HG03571 (cell line): ENCODE data around the gene LSP1.

Experiments used
- ATAC-seq: cut with Tn5 transposase; IDR thresholded peaks from one replicate; pipeline ENCODE4 v1.9.1; 2021; ENCODE audit not compliant: unreplicated experiment

Gene LSP1

DNA sequence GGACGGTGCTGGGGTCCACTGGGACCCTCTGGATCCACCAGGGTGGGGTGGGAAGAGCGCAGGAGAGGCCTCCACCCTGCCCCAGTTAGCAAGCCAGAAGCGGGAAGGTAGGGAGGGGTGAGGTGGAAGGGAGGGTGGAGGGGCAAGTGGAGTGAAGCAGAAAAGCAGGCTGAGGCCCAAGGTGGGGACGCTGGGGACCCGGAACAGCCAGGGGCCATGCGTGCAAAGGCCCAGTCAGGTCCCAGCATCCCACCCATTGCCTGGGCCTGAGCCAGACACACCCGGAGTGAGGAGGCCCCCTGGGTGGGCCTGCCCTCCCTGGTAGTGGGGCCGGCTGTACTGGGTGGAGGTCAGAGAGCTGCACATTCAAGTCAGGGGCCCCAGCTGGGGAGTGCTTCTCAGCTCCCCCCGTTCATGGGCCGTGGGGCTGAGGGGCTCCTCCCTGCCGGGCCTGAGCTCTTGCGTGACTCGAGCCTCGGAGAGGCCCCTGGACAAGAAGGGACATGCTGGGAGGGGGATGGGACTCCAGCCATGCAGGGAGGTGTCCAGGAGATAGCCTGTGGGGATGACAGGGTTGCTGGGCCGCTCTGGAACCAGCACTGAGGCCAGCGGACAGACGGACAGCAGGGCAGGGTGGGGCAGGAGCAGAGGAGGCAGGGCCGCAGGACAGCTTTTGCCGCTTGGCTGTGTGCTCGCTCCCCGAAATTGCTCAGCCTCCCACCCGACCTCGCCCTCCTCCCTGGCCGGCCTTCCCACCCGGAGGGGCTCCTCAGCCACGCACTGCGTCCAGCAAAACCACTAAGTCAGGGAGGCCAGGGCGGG is 74.4 kb downstream of the LSP1 start:
- no peak for ATAC-seq

DNA sequence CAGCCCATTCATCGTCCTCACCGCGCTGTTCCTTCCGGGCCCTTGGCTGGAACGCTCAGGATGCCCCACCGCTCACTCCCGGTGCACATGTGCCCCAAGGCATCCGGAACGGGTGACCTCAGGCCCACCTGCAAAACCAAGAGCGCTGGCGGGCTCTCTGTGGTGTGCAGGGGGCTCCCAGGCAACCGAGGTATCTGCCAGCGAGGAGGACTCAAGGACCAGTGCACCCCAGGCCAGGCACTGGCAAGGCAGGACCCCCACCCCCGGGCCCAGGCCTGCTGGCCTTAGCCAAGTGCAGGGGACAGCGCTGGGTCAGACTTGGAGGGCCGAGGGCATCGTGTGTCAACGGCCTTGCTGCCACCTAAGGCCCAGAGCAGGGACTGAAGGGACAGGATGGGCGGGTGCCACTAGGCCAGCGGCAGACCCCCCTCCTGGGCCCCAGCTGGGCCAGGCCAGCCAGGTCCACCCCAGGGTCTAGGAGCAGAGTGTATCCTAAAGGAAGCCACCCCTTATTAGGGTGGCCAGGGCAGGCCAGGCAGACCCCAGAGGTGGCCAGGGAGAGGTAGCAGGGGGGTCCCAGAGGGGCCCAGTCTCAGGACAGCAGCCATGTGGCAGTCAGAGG is 75.1 kb downstream of the LSP1 start:
- no peak for ATAC-seq

DNA sequence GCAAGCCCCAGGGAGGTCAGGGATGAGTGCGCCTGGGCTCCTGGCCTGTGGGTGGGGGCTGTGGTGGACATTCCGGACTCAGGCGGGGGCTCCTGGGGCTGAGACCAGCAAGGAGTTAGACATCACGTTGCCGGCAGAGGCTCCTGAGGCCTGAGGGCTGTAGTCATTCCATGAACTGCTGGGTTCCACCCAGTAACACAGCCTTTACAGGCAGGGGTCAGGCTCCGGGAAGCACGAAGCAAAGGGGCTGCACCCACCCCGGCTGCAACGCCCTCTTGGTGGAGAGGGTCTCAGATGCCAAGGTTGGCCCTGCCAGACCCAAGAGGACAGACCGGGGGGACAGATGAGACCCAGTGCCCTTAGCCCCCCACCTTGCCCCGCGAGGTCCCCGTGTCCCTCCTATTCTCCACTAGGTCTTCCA is 75.6 kb downstream of the LSP1 start:
- no peak for ATAC-seq

DNA sequence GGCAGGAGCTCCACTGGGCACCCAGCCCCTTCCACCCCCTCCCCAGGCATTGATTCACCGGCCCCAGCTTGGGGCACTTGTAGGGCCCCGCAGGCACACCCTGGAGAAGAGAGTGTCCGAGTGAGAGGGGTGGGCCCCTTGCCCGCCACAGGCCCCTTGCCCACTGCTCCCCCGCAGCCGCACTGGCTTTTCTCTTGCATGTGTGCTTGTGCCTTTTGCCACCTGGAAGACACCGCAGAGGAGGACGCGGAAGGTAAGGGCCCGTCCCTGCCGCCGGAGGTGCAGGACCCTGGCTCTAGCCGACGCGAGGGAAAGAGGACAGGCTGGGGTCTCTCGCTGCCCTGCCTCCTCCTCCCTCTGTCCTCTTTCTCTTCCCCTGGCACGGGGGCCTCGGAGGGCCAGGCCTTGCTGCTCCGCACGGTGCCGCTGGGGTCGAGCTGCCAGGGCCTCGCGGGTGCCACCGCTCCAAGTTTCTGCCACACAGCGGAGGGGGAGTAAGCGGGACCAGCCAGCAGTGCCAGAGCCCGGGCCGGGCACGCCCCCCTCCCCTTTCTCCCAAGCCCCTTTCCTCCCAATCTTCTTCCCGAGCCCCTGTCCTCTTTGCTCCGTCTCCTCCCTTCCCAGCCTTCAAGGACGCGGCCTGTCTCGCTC is 76.1 kb downstream of the LSP1 start:
- no peak for ATAC-seq

DNA sequence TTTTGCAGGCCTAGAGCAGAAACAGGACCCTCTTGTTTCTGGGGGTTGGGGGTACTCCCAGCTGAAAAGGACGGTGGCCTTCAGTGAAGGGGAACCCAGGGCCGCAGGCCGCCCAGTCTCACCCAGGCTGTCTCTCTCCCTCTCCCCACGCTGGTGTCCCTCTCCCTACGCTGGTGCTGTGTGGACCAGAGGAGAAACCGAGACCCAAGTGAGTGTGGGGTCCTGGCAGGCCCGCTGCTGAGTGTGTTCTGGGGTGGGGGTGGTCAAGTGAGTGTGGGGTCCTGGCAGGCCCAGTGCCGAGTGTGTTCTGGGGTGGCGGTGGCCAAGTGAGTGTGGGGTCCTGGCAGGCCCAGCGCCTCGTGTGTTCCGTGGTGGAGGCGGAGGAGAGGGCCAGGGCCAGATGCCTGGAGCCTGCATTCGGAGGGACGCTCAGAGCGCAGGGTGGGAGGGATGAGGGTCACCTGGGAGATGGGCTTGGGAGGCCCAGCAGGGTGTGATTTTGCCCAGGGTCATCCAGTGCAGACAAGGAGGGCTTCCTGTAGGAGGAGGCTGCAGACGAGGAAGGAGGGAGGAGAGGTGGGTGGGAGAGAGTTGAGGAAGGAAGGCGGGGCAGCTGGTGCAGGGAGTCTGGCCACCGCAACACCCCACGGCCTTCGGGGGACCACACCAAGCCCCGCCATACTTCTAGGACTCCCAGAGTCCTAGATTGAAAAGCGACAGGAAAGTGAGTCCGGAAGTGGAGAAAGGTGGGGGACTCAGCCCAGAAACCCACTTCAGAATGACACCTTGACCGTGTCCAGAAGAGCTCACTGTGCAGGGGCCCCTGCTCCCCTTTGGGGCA is 77.0 kb downstream of the LSP1 start:
- no peak for ATAC-seq

DNA sequence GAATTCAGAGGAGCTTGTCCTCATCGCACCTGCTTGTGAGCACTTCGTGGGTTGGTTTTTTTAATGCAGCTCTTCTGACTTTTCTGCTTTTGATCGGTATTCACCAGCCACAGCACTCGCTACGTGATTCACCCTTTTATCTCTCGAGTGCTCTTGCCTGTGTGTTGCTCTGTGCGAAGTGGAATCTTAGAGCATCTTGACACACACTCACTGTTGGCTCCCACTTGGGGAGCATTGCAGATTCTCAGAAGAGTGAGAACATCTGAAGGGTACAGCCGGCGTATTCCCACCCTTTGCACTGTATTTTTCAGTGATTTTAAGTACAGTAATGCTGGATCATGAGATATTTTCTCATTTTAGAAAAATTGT is 77.6 kb downstream of the LSP1 start:
- ATAC-seq, result no peak

DNA sequence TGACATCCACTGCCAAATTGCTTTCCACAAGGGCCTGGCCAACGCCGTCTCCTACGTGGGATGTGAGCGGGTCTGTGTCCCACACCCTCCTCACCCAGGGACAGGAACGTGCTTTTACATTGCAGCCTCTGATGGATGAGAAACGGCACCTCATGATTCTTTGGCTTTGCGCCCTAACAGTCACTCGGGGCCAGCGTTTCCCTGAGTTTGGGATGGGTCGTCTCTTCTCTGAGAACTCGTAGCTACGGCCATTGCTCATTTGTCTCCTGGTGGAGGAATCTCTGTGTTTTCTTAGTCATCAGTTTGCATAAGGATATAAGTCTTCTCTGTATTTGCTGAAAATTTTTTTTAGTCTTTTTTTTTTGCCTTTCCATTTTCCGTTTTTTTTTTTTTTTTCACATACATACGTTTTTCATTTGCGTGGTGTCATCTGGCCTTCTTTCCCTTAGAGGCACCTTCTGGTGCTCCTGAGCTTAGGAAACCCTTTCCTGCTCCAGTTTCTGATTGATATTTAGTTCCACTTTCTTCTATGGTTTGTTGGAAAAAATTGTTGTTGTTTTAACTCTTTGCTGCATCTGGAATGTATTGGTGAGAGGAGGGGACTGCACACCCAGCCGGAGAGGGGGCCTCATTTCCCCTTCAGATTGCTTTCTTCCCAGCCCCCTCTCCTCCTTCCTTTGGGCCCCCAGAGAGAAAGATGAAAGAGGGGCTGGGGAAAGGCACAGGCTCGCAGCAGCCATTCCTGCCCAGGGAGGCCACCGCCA is 78.6 kb downstream of the LSP1 start:
- no peak for ATAC-seq

DNA sequence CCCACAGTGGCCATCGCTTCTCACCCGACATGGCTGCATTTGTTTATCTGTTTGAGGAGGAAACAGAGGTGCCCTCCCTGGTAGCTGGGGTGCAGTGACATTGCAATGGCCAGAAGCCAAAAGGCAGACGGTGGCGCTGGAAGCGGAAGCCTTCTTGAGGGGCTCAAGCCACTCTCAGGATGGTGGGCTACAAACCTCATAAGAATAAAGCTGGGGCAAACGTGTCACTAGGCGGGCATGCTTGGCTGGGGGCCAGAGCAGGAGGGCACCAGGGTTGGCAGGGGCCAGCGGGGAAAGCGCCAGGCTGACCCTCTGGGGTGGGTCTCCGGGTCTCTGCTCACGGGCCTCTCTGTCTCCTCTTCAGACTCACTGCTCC is 79.2 kb downstream of the LSP1 start:
- ATAC-seq, result no peak

DNA sequence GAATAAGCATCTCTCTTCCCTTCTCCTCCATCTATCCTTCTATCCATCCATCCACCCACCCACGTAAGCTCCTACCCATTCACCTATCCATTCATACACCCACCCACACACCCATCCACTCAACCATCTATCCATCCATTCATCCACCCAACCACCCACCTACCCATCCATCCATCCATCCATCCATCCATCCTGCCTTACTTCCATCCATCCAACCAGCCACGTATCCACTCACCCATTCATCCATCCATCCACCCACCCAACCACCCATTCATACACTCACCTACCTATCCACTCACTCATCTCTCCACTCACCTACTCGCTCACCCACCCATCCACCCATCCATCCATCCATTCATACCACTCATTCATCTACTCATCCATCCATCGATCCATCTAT is 79.8 kb downstream of the LSP1 start:
- no peak for ATAC-seq

DNA sequence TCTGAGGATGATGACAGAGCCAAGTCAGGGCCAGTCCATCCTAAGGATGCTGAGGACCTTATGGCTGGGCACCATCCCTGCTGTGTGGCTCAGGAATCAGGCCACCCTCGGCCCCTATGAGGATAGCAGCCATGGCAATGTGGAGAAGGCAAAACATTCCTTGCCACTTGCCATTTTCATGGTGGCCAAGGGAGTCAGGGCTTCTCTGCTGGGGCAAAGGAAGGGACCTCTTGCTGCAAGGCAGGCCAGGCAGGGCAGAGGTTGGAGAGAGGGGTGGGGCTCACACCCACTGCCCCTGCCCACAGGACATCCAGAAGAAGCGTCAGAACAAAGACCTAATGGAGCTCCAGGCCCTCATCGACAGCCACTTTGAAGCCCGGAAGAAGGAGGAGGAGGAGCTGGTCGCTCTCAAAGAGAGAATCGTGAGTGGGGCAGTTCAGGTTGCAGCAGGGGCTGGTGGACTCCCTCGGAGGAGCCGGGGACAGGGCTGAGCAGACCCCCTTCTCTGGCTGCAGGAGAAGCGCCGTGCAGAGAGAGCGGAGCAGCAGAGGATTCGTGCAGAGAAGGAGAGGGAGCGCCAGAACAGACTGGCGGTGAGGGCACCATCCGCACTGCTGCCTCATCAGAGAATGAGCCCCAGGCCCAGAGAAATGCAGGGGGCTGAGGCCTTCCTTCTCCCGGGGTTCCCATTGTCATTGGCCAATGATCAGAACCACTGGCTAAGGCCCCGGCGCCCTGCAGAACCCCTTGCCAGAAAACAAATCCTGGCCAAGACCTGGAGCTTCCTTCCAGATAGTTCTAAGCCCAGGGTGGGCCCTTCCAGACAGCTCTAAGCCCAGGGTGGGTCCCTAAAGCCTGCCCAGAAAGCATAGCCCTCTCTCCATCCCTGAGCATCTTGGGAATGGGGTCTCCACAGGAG is 80.8 kb downstream of the LSP1 start:
- no peak for ATAC-seq

DNA sequence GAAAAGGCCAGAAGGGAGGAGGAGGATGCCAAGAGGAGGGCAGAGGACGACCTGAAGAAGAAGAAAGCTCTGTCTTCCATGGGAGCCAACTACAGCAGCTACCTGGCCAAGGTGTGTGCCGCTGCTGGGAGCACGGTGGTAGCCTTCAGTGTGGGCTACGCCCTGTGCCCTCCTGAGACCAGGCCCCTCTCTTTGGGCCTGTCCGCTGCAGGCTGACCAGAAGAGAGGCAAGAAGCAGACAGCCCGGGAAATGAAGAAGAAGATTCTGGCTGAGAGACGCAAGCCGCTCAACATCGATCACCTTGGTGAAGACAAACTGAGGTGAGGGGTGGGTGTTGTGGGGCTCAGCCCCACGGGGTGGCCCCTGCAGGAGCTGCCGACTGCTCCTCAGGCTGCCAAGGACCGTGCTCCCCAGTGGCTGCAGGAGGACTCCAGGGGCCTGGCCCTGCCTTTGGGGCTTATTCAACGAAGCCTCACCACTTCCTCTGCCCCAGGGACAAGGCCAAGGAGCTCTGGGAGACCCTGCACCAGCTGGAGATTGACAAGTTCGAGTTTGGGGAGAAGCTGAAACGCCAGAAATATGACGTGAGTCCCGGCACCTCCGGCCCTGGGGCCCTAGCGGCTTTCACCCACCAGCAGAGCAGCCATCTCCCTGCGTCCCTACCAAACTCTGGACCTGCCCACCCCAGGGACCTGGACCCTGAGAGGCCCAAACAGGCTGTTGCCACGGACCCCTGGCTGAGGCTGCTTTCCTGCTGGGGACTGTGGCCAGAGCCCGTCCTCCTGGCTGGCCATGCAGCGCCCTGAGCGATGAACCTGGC is 81.7 kb downstream of the LSP1 start:
- no peak for ATAC-seq

DNA sequence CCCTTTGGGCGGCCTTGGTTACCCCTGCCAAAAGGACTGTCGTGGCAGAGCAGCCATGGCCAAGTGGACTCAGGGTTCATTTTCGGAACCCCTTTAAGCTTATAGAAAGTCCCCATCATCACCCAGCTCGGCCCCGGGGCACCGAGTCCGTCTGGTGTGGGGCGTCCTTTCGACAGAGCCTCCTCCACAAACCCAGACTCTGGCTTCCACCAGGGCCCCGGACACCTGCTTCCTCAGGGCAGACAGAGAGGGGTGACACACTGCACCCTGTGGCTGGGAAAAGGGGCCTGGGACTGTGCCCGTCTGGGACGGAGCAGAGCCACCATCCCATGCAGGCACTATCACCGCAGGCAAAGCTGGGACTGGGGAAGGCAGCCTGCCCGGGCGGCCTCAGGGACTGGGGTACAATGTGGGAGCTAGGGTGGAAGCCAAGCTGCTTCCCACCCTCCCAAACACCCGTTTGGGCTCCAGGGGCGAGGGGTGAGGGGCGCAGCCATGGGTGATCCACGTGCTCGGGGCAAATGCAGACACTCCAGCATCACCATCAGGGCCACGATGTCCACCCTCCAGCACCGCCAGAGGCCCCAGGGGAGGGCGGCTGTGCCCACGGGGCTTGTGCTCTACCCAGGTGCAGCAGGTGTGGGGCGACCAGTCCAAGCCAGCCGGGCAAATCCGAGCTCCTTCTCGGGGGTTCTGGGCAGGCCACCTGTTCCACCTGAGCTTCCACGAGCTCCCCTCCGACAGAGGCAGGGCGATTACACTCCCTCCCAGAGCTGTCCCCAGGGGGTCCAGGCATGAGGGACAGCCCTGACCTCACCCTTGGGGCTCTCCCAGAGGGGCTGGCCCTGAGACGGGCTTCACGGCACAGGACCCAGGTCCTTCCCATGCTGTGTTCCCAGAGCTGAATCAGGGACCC is 82.5 kb downstream of the LSP1 start:
- ATAC-seq, result no peak

DNA sequence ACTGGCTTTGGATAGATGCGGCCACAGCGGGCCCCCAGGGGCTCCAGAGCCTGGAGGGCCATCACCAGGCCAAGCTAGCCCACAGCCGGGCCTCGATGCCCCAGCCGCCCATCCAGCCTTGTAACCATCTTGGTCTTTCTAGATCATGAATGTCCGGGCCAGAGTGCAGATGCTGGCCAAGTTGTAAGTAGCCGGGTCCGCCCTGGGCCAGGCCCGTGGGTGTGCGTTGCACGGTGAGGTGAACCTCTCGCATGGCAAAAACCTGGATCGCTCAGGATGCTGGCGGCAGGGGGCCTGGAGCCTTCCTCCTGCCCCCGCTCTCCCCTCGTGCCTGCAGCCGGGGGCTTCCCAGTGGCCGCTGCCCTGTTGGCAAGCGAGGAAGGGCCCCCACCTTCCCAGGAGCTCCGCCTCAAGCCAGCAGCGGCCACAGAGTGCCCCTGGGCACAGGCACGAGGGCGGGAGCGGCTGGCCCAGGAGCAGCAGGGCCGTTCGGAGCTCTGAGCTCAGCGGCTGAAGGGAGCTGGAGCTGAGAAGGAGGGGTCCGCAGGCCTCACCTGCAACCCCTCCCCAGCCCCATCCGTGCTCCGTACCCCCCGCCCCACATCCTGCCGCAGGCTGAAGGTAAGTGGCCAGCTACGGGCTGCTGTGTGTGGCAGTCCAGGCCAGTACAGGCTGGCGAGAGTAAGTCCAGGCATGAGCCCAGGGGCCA is 83.3 kb downstream of the LSP1 start:
- ATAC-seq, result no peak

DNA sequence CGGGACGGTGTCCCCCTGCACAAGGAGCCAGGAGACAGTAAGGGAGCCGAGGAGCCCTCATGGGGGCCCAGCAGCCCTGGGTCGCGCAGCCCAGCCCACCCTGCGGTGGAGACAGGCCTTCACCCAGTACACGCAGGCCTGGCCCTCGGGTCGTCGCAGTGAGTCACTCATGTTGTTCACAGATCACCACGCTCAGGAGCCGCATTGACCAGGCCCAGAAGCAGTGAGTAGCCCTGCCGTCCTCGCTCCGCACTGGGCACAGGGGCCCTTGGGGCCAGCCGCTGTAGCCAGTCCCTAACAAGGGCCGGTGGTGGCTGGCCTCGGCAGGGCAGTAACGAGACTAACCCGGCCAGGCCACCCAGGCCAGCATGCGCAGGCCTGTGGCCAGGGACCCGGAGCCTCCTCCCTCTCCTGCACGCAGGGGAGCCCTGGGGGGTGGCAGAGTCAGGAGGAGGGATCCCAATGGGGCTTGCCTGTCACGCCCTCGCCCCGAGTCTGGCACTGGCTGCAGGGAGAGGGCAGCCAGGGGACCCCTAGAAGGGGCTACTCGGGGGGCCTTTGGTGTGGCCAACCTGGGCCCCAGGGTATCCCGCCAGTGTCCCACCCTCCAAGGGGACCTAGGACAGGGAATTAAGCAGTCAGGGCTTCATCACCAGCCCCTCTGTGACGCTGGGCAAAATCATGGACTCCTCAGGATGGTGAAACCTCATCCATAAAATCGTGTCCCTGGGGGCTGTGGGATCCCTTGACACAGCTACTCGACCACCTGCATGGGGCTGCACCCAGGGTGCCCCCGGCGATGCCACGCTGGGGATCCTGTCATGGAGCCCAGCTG is 84.1 kb downstream of the LSP1 start:
- ATAC-seq, result no peak

DNA sequence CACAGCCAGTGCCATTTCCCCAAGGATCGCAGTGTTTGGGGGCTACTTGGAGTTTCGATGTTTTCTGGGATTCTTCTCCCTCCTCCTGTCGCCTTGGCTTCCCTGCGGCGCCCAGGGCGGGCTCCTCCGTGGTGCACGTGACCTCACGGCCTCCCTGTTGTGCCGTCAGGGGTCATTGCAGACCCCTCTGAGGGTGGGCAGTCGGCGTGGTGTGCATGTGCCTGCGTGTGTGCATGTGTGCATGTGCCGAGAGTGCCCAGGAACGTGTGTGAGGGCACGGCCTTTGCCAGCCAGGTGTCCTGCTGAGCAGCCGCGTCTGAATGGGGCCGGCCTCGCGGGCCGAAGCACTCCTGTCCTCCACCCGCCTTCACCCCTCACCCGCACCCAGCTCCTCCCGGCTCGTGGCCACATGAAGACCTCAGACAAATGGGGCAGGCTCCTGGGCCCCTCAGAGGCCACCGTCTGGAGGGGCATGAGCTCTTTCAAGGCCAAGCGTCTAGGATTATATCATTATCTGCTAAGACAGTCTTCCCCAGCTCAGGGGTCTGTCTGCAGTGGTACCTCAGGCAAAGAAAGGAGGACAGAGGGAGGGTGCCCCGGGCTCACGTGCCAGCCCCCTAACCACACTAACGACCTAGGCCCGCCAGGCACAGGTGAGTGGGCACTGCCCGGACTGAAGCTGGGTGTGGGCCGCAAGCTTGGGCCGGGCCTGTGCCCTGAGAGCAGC is 84.9 kb downstream of the LSP1 start:
- no peak for ATAC-seq
